HEK293 (cell line): ENCODE results near the gene PLK1.

ENCODE experiments used
- CTCF ChIA-PET: fragments of 350-600 bp; formaldehyde crosslinking; extraction: SDS; loops from one replicate; lab custom pipeline; 2021; ENCODE audit warnings: antibody characterized with exemption; lab: Yijun Ruan, JAX
- POLR2A ChIA-PET: fragments of 300-600 bp; formaldehyde crosslinking; extraction: SDS; loops from one replicate; lab custom pipeline; 2020; ENCODE audit warnings: antibody characterized with exemption, inconsistent platforms; lab: Yijun Ruan, JAX
- H3K27ac ChIP-seq: fragments of 200-500 bp; sonication (Bioruptor generic); 2 replicates; pipeline ENCODE4 v1.5.1; 2014; ENCODE audit warnings: low read depth, low read length, control low read depth, inconsistent platforms; ENCODE audit errors: extremely low read depth
- H3K36me3 ChIP-seq, 2 experiments: fragments of 200-500 bp in 1 of 2; sonication (Bioruptor generic) in 1 of 2; 1 replicate in 1 of 2; 2 replicates in 1 of 2; pipeline ENCODE4 v1.5.1; 2014 to 2017; ENCODE audit warnings: inconsistent platforms in 2 of 2, low read length in 2 of 2; ENCODE audit not compliant: control insufficient read depth in 2 of 2, insufficient read depth in 1 of 2
- H3K4me1 ChIP-seq: fragments of 200-500 bp; sonication (Bioruptor generic); 2 replicates; pipeline ENCODE4 v1.5.1; 2014; ENCODE audit warnings: mild to moderate bottlenecking, low read length, inconsistent platforms; ENCODE audit not compliant: control insufficient read depth, insufficient read depth
- H3K4me3 ChIP-seq: 2 replicates; pipeline ENCODE4 v1.5.1; 2011; ENCODE audit warnings: low read depth, mild to moderate bottlenecking, control low read depth, low read length, moderate library complexity
- H3K9me3 ChIP-seq: fragments of 200-500 bp; sonication (Bioruptor generic); 2 replicates; pipeline ENCODE4 v1.5.1; 2014; ENCODE audit warnings: low read depth, low read length, inconsistent platforms; ENCODE audit not compliant: control insufficient read depth, insufficient read depth
- AEBP2 ChIP-seq: fragments of 450-650 bp; formaldehyde crosslinking; IDR thresholded peaks from 2 replicates; pipeline ENCODE4 v1.5.1; 2016; ENCODE audit warnings: missing biosample characterization, missing genetic modification characterization, borderline replicate concordance
- MYNN ChIP-seq: fragments of 450-650 bp; formaldehyde crosslinking; IDR thresholded peaks from 2 replicates; pipeline ENCODE4 v1.5.1; 2016; ENCODE audit warnings: missing biosample characterization, missing genetic modification characterization, borderline replicate concordance
- OVOL3 ChIP-seq: fragments of 450-650 bp; formaldehyde crosslinking; IDR thresholded peaks from 2 replicates; pipeline ENCODE4 v1.5.1; 2016; ENCODE audit warnings: missing biosample characterization, missing genetic modification characterization
- PATZ1 ChIP-seq: fragments of 450-650 bp; formaldehyde crosslinking; IDR thresholded peaks from 2 replicates; pipeline ENCODE4 v1.5.1; 2016; ENCODE audit warnings: missing biosample characterization, missing genetic modification characterization
- ZIC2 ChIP-seq: fragments of 450-650 bp; formaldehyde crosslinking; IDR thresholded peaks from 2 replicates; pipeline ENCODE4 v1.5.1; 2016; ENCODE audit warnings: missing biosample characterization, missing genetic modification characterization
- ZNF138 ChIP-seq: fragments of 450-650 bp; formaldehyde crosslinking; IDR thresholded peaks from 2 replicates; pipeline ENCODE4 v1.5.1; 2016; ENCODE audit warnings: missing biosample characterization, missing genetic modification characterization, borderline replicate concordance
- ZNF202 ChIP-seq: fragments of 450-650 bp; formaldehyde crosslinking; IDR thresholded peaks from 2 replicates; pipeline ENCODE4 v1.5.1; 2016; ENCODE audit warnings: missing biosample characterization, missing genetic modification characterization, borderline replicate concordance
- ZNF26 ChIP-seq: fragments of 450-650 bp; formaldehyde crosslinking; IDR thresholded peaks from 2 replicates; pipeline ENCODE4 v1.5.1; 2016; ENCODE audit warnings: missing biosample characterization, missing genetic modification characterization
- ZNF280D ChIP-seq: fragments of 450-650 bp; formaldehyde crosslinking; IDR thresholded peaks from 2 replicates; pipeline ENCODE4 v1.5.1; 2016; ENCODE audit warnings: missing biosample characterization, missing genetic modification characterization
- ZNF341 ChIP-seq: fragments of 450-650 bp; formaldehyde crosslinking; IDR thresholded peaks from 2 replicates; pipeline ENCODE4; 2016; ENCODE audit warnings: low read depth, missing biosample characterization, missing genetic modification characterization
- ZNF513 ChIP-seq: fragments of 450-650 bp; IDR thresholded peaks from 2 replicates; pipeline ENCODE4 v1.5.1; 2018; ENCODE audit warnings: missing biosample characterization, missing genetic modification characterization
- ZNF561 ChIP-seq: fragments of 450-650 bp; IDR thresholded peaks from 2 replicates; pipeline ENCODE4 v1.5.1; 2018; ENCODE audit warnings: missing biosample characterization, missing genetic modification characterization, borderline replicate concordance
- ZNF600 ChIP-seq: fragments of 450-650 bp; formaldehyde crosslinking; IDR thresholded peaks from 2 replicates; pipeline ENCODE4 v1.5.1; 2016; ENCODE audit warnings: missing biosample characterization, missing genetic modification characterization
- ZNF837 ChIP-seq: fragments of 450-650 bp; formaldehyde crosslinking; IDR thresholded peaks from 2 replicates; pipeline ENCODE4 v1.5.1; 2016; ENCODE audit warnings: missing biosample characterization, missing genetic modification characterization
- ZSCAN18 ChIP-seq: fragments of 450-650 bp; formaldehyde crosslinking; IDR thresholded peaks from 2 replicates; pipeline ENCODE4 v1.5.1; 2016; ENCODE audit warnings: missing biosample characterization, missing genetic modification characterization
- ZSCAN4 ChIP-seq: fragments of 450-650 bp; formaldehyde crosslinking; IDR thresholded peaks from 2 replicates; pipeline ENCODE4 v1.5.1; 2017; ENCODE audit warnings: missing biosample characterization, missing genetic modification characterization

PLK1 gene

GRCh38 chr16:23716484-23716883 lies 37.8 kb downstream of the PLK1 start:
- H3K36me3 ChIP-seq = no peaks in the 10 kb centered on the region
- CTCF ChIA-PET = no interaction called here
- TF ChIP-seq ZIC2 (no peak), ZNF513 (tag by site-specific recombination) (no peak), PATZ1 (no peak), ZNF561 (tag by site-specific recombination) (no peak), ZNF202 (no peak), AEBP2 (no peak), ZNF837 (tag by site-specific recombination) (no peak), ZNF26 (tag by site-specific recombination) (no peak), MYNN (tag by site-specific recombination) (no peak), ZSCAN18 (no peak), ZNF280D (tag by site-specific recombination) (no peak), OVOL3 (tag by site-specific recombination) (no peak), ZNF138 (tag by site-specific recombination) (no peak), ZNF600 (tag by site-specific recombination) (no peak), ZSCAN4 (no peak), ZNF341 (tag by site-specific recombination) (no peak)
- no peaks in the 10 kb centered on the region for H3K9me3 ChIP-seq
- H3K4me1 ChIP-seq = no peaks in the 10 kb centered on the region
- POLR2A ChIA-PET = no interaction called here
- H3K4me3 ChIP-seq = no peak overlapping the region
- H3K27ac ChIP-seq = no peak overlapping the region
